Measurements from ENCODE around the gene TMEM107. TPM values are rescaled to one million over a fixed set of nuclear protein-coding genes. Genes with fewer than 3 reads are reported as not detected.
A peak's percentile ranks its signal among the peaks of the same experiment; 100 is the strongest.
"Not testable (repeated sequence)": the region's sequence is repeated elsewhere in the genome, so short reads cannot be mapped to it uniquely, and the experiment has no call there.

TMEM107 gene
- 19.3 and 20.8 TPM in 2 replicates for total RNA-seq

DNA sequence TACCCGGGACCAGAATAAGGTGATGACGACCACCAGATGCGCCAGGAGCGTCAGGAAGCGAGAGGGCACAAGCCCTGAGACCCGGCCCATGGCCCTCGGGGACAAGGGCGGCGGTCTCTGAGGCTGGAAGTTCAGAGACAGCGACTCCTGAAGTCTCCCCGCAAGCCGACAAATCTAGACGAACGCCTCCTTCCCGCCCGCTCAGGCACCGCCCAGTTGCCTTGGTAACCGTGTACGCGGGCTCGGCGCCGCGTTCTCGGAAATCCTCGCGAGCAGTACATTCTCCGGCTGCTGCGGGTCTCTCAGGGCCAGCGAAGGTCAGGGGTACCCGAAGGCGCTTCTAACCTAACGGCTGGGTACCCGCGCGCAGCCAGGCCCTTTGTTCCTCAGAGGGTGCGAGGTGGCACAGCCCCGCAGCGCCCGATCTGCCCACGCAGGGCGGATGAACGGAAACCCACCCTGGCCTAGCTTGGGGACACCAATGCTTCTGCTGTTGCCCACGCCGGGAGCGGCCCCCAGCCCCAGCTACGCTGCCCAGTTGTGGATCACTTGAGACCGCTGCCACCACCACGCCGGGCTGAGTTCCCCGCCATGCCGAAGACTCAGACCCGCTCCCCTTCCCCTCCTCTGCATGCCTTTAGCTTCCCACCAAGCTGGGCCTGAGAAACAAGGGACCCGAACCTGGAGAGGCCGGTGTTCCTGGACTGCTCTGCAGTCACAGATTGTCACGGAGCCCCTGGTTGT is at the start of gene TMEM107:
Gene TMEM107, minus strand, starts transcription at position 184 of the 744 bp plus-strand sequence. Its CDS starts 94 bp downstream, at position 90.
- intact Hi-C loops (cut with micrococcal nuclease) = no loop called here
- DNase-seq (ENCODE audit: low spot score) = peak; percentile 87
- H3K36me3 Mint-ChIP-seq (ENCODE audit: low read depth) = no peaks in the 10 kb centered on the region
- H3K27me3 Mint-ChIP-seq (ENCODE audit: insufficient read depth) = no peaks in the 10 kb centered on the region
- no peaks in the 10 kb centered on the region for H3K9me3 Mint-ChIP-seq
- peak within 1 kb of the TSS; percentile 94 for H3K4me3 Mint-ChIP-seq
- H3K27ac Mint-ChIP-seq = peak within 1 kb of the TSS; percentile 96
- H3K4me1 Mint-ChIP-seq (ENCODE audit: low read depth) = peaks cover 40% of the 10 kb centered on the region

DNA sequence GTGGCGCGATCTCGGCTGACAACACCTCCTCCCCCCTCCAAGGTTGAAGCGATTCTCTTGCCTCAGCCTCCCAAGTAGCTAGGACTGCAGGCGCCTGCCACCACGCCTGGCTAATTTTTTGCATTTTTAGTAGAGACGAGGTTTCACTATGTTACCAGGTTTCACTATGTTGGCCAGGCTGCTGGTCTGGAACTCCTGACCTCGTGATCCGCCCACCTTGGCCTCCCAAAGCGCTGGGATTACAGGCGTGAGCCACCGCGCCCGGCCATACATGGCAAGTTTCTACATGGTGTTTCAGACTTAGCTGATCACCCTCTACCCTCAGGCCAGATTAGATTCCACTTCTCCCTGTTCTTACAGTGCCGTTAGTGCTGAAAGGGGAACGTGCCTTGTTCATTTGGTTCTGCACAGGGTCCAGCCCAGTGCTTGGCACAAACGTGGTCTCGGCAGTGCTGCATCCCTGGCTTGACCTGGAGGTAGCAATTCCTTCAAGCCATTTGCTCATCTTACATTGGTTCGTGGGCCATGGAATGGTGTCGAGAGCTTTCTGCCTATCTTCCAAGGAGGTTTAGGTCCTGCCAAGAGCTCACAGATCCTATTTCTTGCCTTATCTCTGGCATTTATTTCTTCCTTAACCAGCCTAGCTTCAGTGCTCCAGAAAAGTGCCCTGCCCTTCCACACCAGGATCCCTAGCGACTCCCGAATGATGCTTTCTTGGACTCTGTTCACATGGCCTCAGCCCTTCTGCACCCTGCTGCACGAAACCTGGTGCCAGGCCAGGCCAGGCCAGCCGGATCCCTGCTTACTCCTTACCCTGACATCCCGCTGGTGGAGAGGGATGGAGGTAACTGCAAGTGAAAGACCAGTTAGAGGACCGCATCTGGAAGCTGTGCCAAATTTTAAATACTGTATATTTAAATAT is 49.0 kb upstream of the TMEM107 start:
- H3K27ac Mint-ChIP-seq = peak overlapping the region; percentile 76

DNA sequence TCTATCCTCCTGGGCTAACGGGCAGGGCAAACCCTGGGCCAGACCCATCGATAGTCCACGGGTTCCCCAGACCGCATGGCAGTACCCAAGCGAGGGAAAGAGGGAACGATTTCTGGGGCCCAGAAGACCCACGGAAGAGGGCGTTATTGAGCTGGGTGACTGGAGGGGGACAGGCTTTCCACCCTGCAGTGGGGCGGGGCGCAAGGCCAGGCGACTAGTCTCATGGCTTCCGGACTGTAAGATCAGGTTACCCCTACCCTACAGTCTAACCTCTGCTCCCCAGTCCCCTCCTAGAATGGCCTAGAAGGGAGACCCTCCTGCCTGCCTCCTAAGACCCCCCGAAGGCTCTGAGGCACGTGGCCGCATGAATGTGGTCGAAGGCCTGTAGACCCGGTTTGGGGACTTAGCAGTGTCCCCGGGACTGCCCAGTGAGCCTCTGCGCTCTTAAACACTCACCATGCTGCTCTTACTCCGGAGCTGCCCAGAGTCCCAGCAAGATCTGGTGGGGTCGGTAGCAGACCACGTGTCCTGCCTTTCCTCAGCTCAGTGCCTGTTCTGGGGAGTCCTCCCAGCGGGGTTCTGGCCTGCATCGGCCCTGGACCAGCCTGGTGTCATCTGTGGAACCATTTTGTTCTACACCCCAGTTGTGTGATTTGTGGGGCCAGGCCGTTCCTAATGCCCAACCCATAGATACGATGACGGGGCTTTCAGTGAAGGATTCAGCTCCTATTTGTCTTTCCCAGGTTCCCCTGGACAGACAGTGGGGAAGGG is 47.4 kb upstream of the TMEM107 start:
- peak overlapping the region; percentile 97 for H3K4me3 Mint-ChIP-seq
- H3K27me3 Mint-ChIP-seq (ENCODE audit: insufficient read depth) = peaks cover 21% of the 10 kb centered on the region
- H3K27ac Mint-ChIP-seq = peak overlapping the region; percentile 98
- intact Hi-C loops (cut with micrococcal nuclease) = loop anchor here (2.0 to 10.0 kb wide), 3 partner anchors 151 to 521 kb away; partner anchors contain the start of genes CCDC42 and KRABD2
- peak; percentile 28 for DNase-seq (ENCODE audit: low spot score)
- peaks cover 68% of the 10 kb centered on the region for H3K4me1 Mint-ChIP-seq (ENCODE audit: low read depth)
- no peaks in the 10 kb centered on the region for H3K9me3 Mint-ChIP-seq
- peaks cover 22% of the 10 kb centered on the region for H3K36me3 Mint-ChIP-seq (ENCODE audit: low read depth)

More for the DNA sequence above, 49.0 kb upstream of the TMEM107 start:
- peaks cover 58% of the 10 kb centered on the region for H3K4me1 Mint-ChIP-seq (ENCODE audit: low read depth)
- H3K27me3 Mint-ChIP-seq (ENCODE audit: insufficient read depth) = peaks cover 21% of the 10 kb centered on the region
- H3K36me3 Mint-ChIP-seq (ENCODE audit: low read depth) = peaks cover 36% of the 10 kb centered on the region
- H3K4me3 Mint-ChIP-seq = peak overlapping the region; percentile 60
- no peaks in the 10 kb centered on the region for H3K9me3 Mint-ChIP-seq
- intact Hi-C loops (cut with micrococcal nuclease) = loop anchor here (10.0 kb wide), 2 partner anchors 150 to 520 kb away; partner anchors contain the start of genes CCDC42 and KRABD2
- no peak for DNase-seq (ENCODE audit: low spot score)

DNA sequence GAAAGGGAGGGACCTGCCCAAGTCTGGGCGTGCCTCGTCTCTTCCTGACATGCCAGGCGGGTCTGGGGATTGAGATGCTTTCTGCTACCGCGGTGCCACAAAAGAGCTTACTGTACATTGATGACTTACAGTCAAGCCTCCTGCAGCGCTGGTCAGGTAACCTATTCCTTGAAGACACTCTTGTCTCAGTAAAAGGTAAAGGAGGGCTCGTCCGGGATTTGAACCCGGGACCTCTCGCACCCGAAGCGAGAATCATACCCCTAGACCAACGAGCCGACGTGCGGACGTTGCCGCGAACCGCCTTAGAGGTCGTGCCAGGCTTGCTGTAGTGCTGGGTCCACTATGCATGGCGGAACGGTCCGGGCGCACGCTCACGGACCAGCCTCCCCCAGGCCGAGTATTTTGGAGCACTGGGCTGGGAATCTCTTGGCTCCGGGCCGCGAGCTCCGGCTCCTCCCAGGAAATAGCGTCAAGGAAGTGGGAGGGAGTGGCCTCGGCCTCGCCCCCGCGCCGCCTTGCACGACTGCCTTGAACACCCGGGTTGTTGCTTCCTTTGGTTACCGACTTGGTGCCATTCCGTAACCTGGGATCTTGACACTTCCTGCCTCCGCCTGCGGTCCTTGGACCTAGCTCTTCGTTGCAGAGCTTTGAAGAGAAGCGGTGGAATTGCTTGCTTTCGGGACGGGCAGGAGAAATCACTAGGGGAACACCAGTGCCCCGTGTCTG is 46.6 kb upstream of the TMEM107 start:
- H3K9me3 Mint-ChIP-seq = no peaks in the 10 kb centered on the region
- peaks cover 21% of the 10 kb centered on the region for H3K27me3 Mint-ChIP-seq (ENCODE audit: insufficient read depth)
- peaks cover 70% of the 10 kb centered on the region for H3K4me1 Mint-ChIP-seq (ENCODE audit: low read depth)
- peaks cover 19% of the 10 kb centered on the region for H3K36me3 Mint-ChIP-seq (ENCODE audit: low read depth)
- DNase-seq (ENCODE audit: low spot score) = peak; percentile 85
- peak overlapping the region; percentile 98 for H3K27ac Mint-ChIP-seq
- peak overlapping the region; percentile 97 for H3K4me3 Mint-ChIP-seq
- intact Hi-C loops (cut with micrococcal nuclease) = loop anchor here (1.0 to 10.0 kb wide), 11 partner anchors 25 to 522 kb away; partner anchors contain the start of genes CCDC42, KRABD2 and RANGRF

DNA sequence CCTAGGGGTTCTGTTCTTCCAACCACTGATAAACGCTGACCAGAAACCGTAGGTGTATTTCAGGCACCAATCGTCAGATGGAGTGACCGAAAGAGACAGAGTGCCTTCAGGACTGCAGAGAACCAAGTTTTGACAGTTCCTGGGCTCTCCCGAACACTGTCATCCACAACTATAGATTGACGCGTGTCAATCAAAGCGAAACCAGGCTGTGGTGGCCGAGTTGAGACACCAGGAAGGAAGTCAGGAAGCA is 46.1 kb upstream of the TMEM107 start:
- Mint-ChIP-seq H3K27ac (peak overlapping the region; percentile 98), H3K4me3 (peak overlapping the region; percentile 97), H3K9me3 (no peaks in the 10 kb centered on the region), H3K4me1 (ENCODE audit: low read depth) (peaks cover 66% of the 10 kb centered on the region), H3K36me3 (ENCODE audit: low read depth) (peaks cover 14% of the 10 kb centered on the region), H3K27me3 (ENCODE audit: insufficient read depth) (peaks cover 21% of the 10 kb centered on the region)
- intact Hi-C loops (cut with micrococcal nuclease) = loop anchor here (1.0 to 10.0 kb wide), 11 partner anchors 25 to 522 kb away; partner anchors contain the start of genes CCDC42, KRABD2 and RANGRF
- DNase-seq (ENCODE audit: low spot score) = no peak

DNA sequence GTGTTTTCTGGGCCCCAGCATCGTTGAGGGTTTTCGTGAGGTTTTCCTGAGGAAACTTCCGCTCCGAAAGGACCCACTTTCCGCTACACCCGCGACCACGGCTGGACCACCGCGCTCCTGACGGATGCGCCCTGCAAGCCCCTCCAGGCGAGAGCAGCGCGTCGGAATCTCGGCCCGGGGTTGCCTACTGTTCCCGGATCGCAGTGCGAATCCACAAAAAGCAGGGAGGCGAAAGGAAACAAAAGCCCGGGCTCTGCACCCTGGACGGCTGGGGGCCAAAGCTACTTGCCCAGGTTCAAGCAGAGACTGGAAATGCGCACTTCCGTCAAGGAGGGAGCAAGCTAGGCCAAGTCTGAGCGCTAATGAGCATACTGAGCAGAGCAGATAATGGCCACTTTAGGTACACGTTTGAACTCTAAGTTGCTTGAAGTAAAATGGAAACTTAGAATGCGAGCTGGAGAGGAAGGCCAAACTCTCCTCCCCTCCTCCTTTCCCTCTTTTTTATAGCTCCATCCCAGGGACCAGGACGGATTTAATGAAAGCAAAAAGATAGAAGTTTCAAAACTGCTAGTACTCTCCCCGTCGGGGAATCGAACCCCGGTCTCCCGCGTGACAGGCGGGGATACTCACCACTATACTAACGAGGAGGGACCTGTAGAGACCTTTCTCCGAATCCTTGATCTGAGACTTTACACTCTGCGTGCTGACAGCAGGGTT is 45.6 kb upstream of the TMEM107 start:
- Mint-ChIP-seq H3K36me3 (ENCODE audit: low read depth) (peaks cover 10% of the 10 kb centered on the region), H3K9me3 (no peaks in the 10 kb centered on the region), H3K27ac (peak overlapping the region; percentile 98), H3K27me3 (ENCODE audit: insufficient read depth) (peaks cover 21% of the 10 kb centered on the region), H3K4me3 (peak overlapping the region; percentile 97), H3K4me1 (ENCODE audit: low read depth) (peaks cover 61% of the 10 kb centered on the region)
- intact Hi-C loops (cut with micrococcal nuclease) = loop anchor here (1.0 to 10.0 kb wide), 12 partner anchors 22 to 523 kb away; partner anchors contain the start of genes CCDC42, KRABD2 and RANGRF
- DNase-seq (ENCODE audit: low spot score) = peak; percentile 80

DNA sequence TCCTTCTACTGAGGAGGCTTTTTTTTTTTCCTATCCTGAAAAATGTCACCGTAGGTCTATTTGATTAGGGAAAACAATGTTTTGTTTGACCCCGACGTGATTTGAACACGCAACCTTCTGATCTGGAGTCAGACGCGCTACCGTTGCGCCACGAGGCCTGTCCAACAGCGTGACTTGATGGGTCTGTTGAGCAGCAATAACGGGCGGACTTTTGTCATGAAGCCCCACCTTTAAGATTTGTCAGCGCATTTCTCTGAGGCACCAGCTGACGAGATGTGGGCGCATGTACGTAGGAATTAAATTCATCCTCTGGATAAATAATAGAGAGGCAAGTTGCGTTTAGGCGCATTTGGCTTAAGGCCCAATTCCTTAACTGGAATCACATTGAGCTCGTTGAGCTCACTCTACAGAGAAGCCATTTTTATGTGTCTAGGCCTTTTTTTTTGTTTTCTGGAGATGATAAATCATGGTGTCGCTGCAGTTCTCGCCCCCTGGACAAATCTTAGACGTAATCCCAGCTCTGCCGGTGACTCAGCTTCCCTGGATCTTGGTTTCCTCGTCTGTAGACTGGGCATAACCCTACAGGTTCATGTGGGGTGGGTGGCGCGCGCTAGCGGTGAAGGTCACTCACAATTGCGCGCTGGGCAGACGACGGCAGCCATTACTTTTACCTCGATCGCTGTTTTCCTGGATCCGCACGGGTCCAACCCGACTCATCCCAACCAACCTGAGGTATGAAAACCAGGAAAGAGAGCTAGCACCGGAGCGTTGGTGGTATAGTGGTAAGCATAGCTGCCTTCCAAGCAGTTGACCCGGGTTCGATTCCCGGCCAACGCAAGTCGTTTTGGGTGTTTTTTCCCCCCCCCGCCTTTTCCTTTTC is 44.8 kb upstream of the TMEM107 start:
- peak; percentile 75 for DNase-seq (ENCODE audit: low spot score)
- Mint-ChIP-seq H3K27me3 (ENCODE audit: insufficient read depth) (peaks cover 16% of the 10 kb centered on the region), H3K27ac (peak overlapping the region; percentile 98), H3K36me3 (ENCODE audit: low read depth) (peaks cover 3% of the 10 kb centered on the region), H3K4me3 (peak overlapping the region; percentile 97), H3K4me1 (ENCODE audit: low read depth) (peaks cover 53% of the 10 kb centered on the region), H3K9me3 (no peaks in the 10 kb centered on the region)
- intact Hi-C loops (cut with micrococcal nuclease) = loop anchor here (1.0 to 10.0 kb wide), 4 partner anchors 11 to 524 kb away; partner anchors contain the start of genes AURKB, CCDC42 and KRABD2

DNA sequence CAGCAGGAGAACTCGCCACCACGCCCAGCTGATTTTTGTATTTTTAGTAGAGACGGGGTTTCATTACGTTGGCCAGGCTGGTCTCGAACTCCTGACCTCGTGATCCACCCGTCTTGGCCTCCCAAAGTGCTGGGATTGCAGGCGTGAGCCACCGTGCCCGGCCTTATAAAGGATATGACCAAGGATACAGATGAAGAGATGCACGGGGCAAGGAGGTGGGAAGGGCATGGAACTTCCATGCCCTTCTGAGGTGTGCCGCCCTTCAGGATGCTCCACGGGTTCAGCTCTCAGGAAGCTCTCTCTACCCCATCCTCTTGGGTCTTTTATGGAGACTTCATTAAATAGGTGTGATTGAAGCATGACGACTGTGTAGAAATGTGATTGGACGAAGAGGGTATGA is 37.8 kb upstream of the TMEM107 start:
- H3K9me3 Mint-ChIP-seq; DNase-seq (ENCODE audit: low spot score); H3K27me3 Mint-ChIP-seq (ENCODE audit: insufficient read depth); H3K36me3 Mint-ChIP-seq (ENCODE audit: low read depth); H3K4me3 Mint-ChIP-seq; H3K27ac Mint-ChIP-seq: not testable (repeated sequence)
- intact Hi-C loops (cut with micrococcal nuclease) = loop anchor here (5.0 kb wide), 1 partner anchor 33 kb away; the partner anchor contains the start of genes CTC1 and PFAS
- peaks cover 26% of the 10 kb centered on the region for H3K4me1 Mint-ChIP-seq (ENCODE audit: low read depth)

DNA sequence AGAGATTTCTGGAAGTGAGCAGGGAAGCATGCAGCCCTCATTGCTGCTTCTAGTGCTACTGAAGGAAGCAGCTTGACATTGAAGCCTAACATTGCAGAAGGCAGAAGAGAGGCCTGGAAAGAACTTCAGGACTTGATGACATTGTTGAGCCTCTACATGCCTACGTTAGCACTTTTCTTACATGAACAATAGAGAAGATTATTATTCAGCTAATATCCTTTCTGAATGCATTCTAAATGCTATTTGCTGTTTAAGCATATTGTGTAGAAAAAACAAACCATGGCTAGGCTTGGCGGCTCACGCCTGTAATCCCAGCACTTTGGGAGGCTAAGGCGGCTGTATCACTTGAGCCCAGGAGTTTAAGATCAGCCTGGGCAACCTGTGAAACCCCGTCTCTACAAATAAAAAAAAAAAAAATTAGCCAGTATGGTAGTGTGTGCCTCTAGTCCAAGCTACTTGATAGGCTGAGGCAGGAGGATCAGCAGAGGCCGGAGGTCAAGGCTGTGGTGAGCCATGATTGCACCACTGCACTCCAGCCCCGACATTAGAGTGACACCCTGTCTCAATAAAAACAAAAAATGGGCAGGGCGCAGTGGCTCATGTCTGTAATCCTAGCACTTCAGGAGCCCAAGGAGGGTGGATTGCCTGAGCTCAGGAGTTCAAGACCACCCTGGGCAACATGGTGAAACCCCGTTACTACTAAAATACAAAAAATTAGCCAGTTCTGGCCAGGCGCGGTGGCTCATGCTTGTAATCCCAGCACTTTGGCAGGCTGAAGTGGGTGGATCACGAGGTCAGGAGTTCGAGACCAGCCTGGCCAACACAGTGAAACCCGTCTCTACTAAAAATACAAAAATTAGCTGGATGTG is 36.4 kb upstream of the TMEM107 start:
- Mint-ChIP-seq H3K36me3 (ENCODE audit: low read depth) (peaks cover 2% of the 10 kb centered on the region), H3K27me3 (ENCODE audit: insufficient read depth) (no peaks in the 10 kb centered on the region)
- intact Hi-C loops (cut with micrococcal nuclease) = loop anchor here (5.0 kb wide), 1 partner anchor 35 kb away; the partner anchor contains the start of genes CTC1 and PFAS

More for the DNA sequence above, 36.4 kb upstream of the TMEM107 start:
- H3K4me1 Mint-ChIP-seq (ENCODE audit: low read depth) = peaks cover 28% of the 10 kb centered on the region
- H3K4me3 Mint-ChIP-seq = no peak overlapping the region
- DNase-seq (ENCODE audit: low spot score) = no peak
- no peaks in the 10 kb centered on the region for H3K9me3 Mint-ChIP-seq
- no peak overlapping the region for H3K27ac Mint-ChIP-seq
